Measurements from ENCODE around the gene POU2AF2. TPM values are rescaled to one million over a fixed set of nuclear protein-coding genes. Genes with fewer than 3 reads are reported as not detected.

Gene POU2AF2
- total RNA-seq, 2 donors from 2014 or later: 1.3 to 2.2 TPM

- Histone ChIP-seq H3K4me1 (no peaks in the 10 kb centered on the region), H3K27me3 (no peaks in the 10 kb centered on the region), H3K27ac (no peak overlapping the region), H3K4me3 (no peak overlapping the region), H3K36me3 (no peaks in the 10 kb centered on the region), H3K9me3 (no peaks in the 10 kb centered on the region), H3K9ac (ENCODE audit: low read depth in 2 of 2, low read length in 2 of 2) (no peak overlapping the region)
- no peak for DNase-seq
- no peak for TF ChIP-seq CTCF (IDR thresholded peaks at IDR 0.05)
- intact Hi-C loops (cut with DNase I): loop anchor here (10.0 kb wide), 1 partner anchor 761 kb away; no protein-coding TSS in a partner anchor
These were observed 19.6 kb upstream of the POU2AF2 start for GRCh38 chr11:111225881-111226280.

- no peak for DNase-seq
These were observed 15.9 kb upstream of the POU2AF2 start for GRCh38 chr11:111229604-111230003.

GRCh38 chr11:111230122-111230465 lies 15.4 kb upstream of the POU2AF2 start:
- H3K27ac ChIP-seq: no peak overlapping the region
- no peak overlapping the region for H3K9ac ChIP-seq (ENCODE audit: low read depth in 2 of 2, low read length in 2 of 2)
- H3K9me3 ChIP-seq: no peaks in the 10 kb centered on the region
- intact Hi-C loops (cut with DNase I): loop anchor here (5.0 to 10.0 kb wide), 2 partner anchors 513 to 785 kb away; no protein-coding TSS in a partner anchor
- no peaks in the 10 kb centered on the region for H3K27me3 ChIP-seq
- no peaks in the 10 kb centered on the region for H3K4me1 ChIP-seq
- TF ChIP-seq CTCF (IDR thresholded peaks at IDR 0.05): no peak
- DNase-seq: no peak
- no peaks in the 10 kb centered on the region for H3K36me3 ChIP-seq
- H3K4me3 ChIP-seq: peak overlapping the region; percentile 17

More at GRCh38 chr11:111229604-111230003, 15.9 kb upstream of the POU2AF2 start:
- Histone ChIP-seq H3K9me3 (no peaks in the 10 kb centered on the region), H3K4me3 (no peak overlapping the region), H3K27ac (no peak overlapping the region), H3K4me1 (no peaks in the 10 kb centered on the region), H3K9ac (ENCODE audit: low read depth in 2 of 2, low read length in 2 of 2) (no peak overlapping the region), H3K27me3 (no peaks in the 10 kb centered on the region), H3K36me3 (no peaks in the 10 kb centered on the region)
- intact Hi-C loops (cut with DNase I): loop anchor here (5.0 to 10.0 kb wide), 3 partner anchors 512 to 785 kb away; no protein-coding TSS in a partner anchor
- TF ChIP-seq CTCF (IDR thresholded peaks at IDR 0.05): no peak

- Histone ChIP-seq H3K4me3 (no peak overlapping the region), H3K27me3 (no peaks in the 10 kb centered on the region), H3K4me1 (no peaks in the 10 kb centered on the region), H3K9ac (ENCODE audit: low read depth in 2 of 2, low read length in 2 of 2) (no peak overlapping the region), H3K9me3 (no peaks in the 10 kb centered on the region), H3K27ac (no peak overlapping the region), H3K36me3 (no peaks in the 10 kb centered on the region)
- intact Hi-C loops (cut with DNase I): loop anchor here (5.0 to 10.0 kb wide), 2 partner anchors 515 to 787 kb away; no protein-coding TSS in a partner anchor
- no peak for DNase-seq
- TF ChIP-seq CTCF (IDR thresholded peaks at IDR 0.05): no peak
These were observed 13.7 kb upstream of the POU2AF2 start for GRCh38 chr11:111231836-111232235.

GRCh38 chr11:111236383-111236782 lies 9.1 kb upstream of the POU2AF2 start:
- no peak overlapping the region for H3K9ac ChIP-seq (ENCODE audit: low read depth in 2 of 2, low read length in 2 of 2)
- H3K4me1 ChIP-seq: no peaks in the 10 kb centered on the region
- no peaks in the 10 kb centered on the region for H3K27me3 ChIP-seq
- no peak for TF ChIP-seq CTCF (IDR thresholded peaks at IDR 0.05)
- intact Hi-C loops (cut with DNase I): loop anchor here (10.0 kb wide), 1 partner anchor 792 kb away; no protein-coding TSS in a partner anchor
- no peaks in the 10 kb centered on the region for H3K9me3 ChIP-seq
- H3K27ac ChIP-seq: no peak overlapping the region
- H3K36me3 ChIP-seq: no peaks in the 10 kb centered on the region
- DNase-seq: no peak
- no peak overlapping the region for H3K4me3 ChIP-seq
